Endothelial cell (in vitro differentiated cells): ENCODE measurements around the gene SHQ1. TPM values are rescaled to one million over a fixed set of nuclear protein-coding genes. Genes with fewer than 3 reads are reported as not detected.

Experiments used
- DNase-seq: peaks from one replicate; pipeline ENCODE4 v3.0.0; 2021; ENCODE audit warnings: low spot score
- H3K27ac Mint-ChIP-seq: one replicate; pipeline ENCODE4 v1.8.0; 2021; ENCODE audit warnings: mixed read lengths, inconsistent platforms; ENCODE audit not compliant: unreplicated experiment
- H3K27me3 Mint-ChIP-seq: one replicate; pipeline ENCODE4 v1.8.0; 2021; ENCODE audit warnings: mild to moderate bottlenecking, moderate library complexity, mixed read lengths, inconsistent platforms; ENCODE audit not compliant: unreplicated experiment
- H3K36me3 Mint-ChIP-seq: one replicate; pipeline ENCODE4 v1.8.0; 2021; ENCODE audit warnings: mild to moderate bottlenecking, low read depth, mixed read lengths, inconsistent platforms; ENCODE audit not compliant: unreplicated experiment
- H3K4me1 Mint-ChIP-seq: one replicate; pipeline ENCODE4 v1.8.0; 2021; ENCODE audit warnings: mild to moderate bottlenecking, mixed read lengths, inconsistent platforms; ENCODE audit not compliant: unreplicated experiment
- H3K4me3 Mint-ChIP-seq: one replicate; pipeline ENCODE4 v1.8.0; 2021; ENCODE audit warnings: mild to moderate bottlenecking, mixed read lengths, inconsistent platforms; ENCODE audit not compliant: unreplicated experiment
- H3K9me3 Mint-ChIP-seq: one replicate; pipeline ENCODE4 v1.8.0; 2021; ENCODE audit warnings: mixed read lengths, inconsistent platforms; ENCODE audit not compliant: unreplicated experiment
- CTCF ChIP-seq: fragments of 200-600 bp; sonication (generic); IDR thresholded peaks from one replicate; pipeline ENCODE4 v1.5.0; 2021; ENCODE audit warnings: antibody characterized with exemption; ENCODE audit not compliant: unreplicated experiment
- total RNA-seq: library from RNA; stranded (reverse); fragmentation: NEBNext Ultra II Directional; extraction: Animal tissue kit (Norgen Biotek cat#: 25700); gene quantifications from one replicate; pipeline ENCODE4 v1.2.1, GENCODE V29; 2021; ENCODE audit not compliant: unreplicated experiment

The SHQ1 gene
- total RNA-seq, 1 donor from 2014 or later = 26.9 TPM

GRCh38 chr3:72746430-72747411 is 101.5 kb downstream of the SHQ1 start:
- DNase-seq = no peak
- no peak overlapping the region for H3K27ac Mint-ChIP-seq
- H3K4me3 Mint-ChIP-seq = no peak overlapping the region
- no peaks in the 10 kb centered on the region for H3K36me3 Mint-ChIP-seq
- no peaks in the 10 kb centered on the region for H3K27me3 Mint-ChIP-seq
- TF ChIP-seq CTCF = no peak
- peaks cover 19% of the 10 kb centered on the region for H3K4me1 Mint-ChIP-seq
- no peaks in the 10 kb centered on the region for H3K9me3 Mint-ChIP-seq

GRCh38 chr3:72745146-72745999 is 102.9 kb downstream of the SHQ1 start:
- Mint-ChIP-seq H3K4me3 (no peak overlapping the region), H3K9me3 (no peaks in the 10 kb centered on the region), H3K27me3 (no peaks in the 10 kb centered on the region), H3K27ac (no peak overlapping the region), H3K4me1 (peaks cover 26% of the 10 kb centered on the region), H3K36me3 (peaks cover 5% of the 10 kb centered on the region)
- DNase-seq = no peak
- TF ChIP-seq CTCF = no peak

- H3K4me1 Mint-ChIP-seq = peaks cover 36% of the 10 kb centered on the region
- H3K27ac Mint-ChIP-seq = no peak overlapping the region
- no peaks in the 10 kb centered on the region for H3K9me3 Mint-ChIP-seq
- peaks cover 3% of the 10 kb centered on the region for H3K27me3 Mint-ChIP-seq
- no peak overlapping the region for H3K4me3 Mint-ChIP-seq
- H3K36me3 Mint-ChIP-seq = peaks cover 8% of the 10 kb centered on the region
- no peak for TF ChIP-seq CTCF
- DNase-seq = no peak
Measured at GRCh38 chr3:72744330-72744729, 103.9 kb downstream of the SHQ1 start.

GRCh38 chr3:72739531-72740466 is 108.4 kb downstream of the SHQ1 start:
- Mint-ChIP-seq H3K27ac (peak overlapping the region; percentile 10), H3K36me3 (peaks cover 8% of the 10 kb centered on the region), H3K4me3 (peak overlapping the region; percentile 66), H3K27me3 (peaks cover 9% of the 10 kb centered on the region), H3K9me3 (no peaks in the 10 kb centered on the region), H3K4me1 (peaks cover 45% of the 10 kb centered on the region)
- no peak for TF ChIP-seq CTCF
- DNase-seq = no peak
